HG02763 (cell line): ENCODE data around the gene CACNA2D3.

Experiments used
- ATAC-seq: cut with Tn5 transposase; IDR thresholded peaks from one replicate; pipeline ENCODE4 v1.9.1; 2021; ENCODE audit warnings: mild to moderate bottlenecking, moderate library complexity; ENCODE audit not compliant: unreplicated experiment

Gene CACNA2D3

GRCh38 chr3:54262946-54263345 is 140.6 kb downstream of the CACNA2D3 start:
- no peak for ATAC-seq

GRCh38 chr3:54264050-54264449 is 141.7 kb downstream of the CACNA2D3 start:
- no peak for ATAC-seq

GRCh38 chr3:54270816-54271526 is 148.6 kb downstream of the CACNA2D3 start:
- no peak for ATAC-seq

- ATAC-seq, result no peak
These were observed 151.4 kb downstream of the CACNA2D3 start for GRCh38 chr3:54273791-54274190.

GRCh38 chr3:54274607-54275006 is 152.3 kb downstream of the CACNA2D3 start:
- ATAC-seq, result no peak

GRCh38 chr3:54279005-54279583 is 156.7 kb downstream of the CACNA2D3 start:
- no peak for ATAC-seq

GRCh38 chr3:54283470-54283869 is 161.1 kb downstream of the CACNA2D3 start:
- ATAC-seq, result no peak

GRCh38 chr3:54294214-54294613 is 171.9 kb downstream of the CACNA2D3 start:
- ATAC-seq, result no peak

- no peak for ATAC-seq
These were observed 174.2 kb downstream of the CACNA2D3 start for GRCh38 chr3:54296531-54296930.

- no peak for ATAC-seq
These were observed 177.0 kb downstream of the CACNA2D3 start for GRCh38 chr3:54299169-54299935.

- ATAC-seq, result no peak
These were observed 181.4 kb downstream of the CACNA2D3 start for GRCh38 chr3:54303517-54304375.

GRCh38 chr3:54304877-54305276 is 182.5 kb downstream of the CACNA2D3 start:
- no peak for ATAC-seq

- no peak for ATAC-seq
These were observed 183.2 kb downstream of the CACNA2D3 start for GRCh38 chr3:54305409-54306099.

- ATAC-seq, result no peak
These were observed 185.3 kb downstream of the CACNA2D3 start for GRCh38 chr3:54307566-54308180.

GRCh38 chr3:54309601-54310000 is 187.2 kb downstream of the CACNA2D3 start:
- no peak for ATAC-seq

GRCh38 chr3:54311211-54311747 is 188.9 kb downstream of the CACNA2D3 start:
- ATAC-seq, result no peak

- no peak for ATAC-seq
These were observed 190.0 kb downstream of the CACNA2D3 start for GRCh38 chr3:54312156-54312899.

- ATAC-seq, result no peak
These were observed 191.1 kb downstream of the CACNA2D3 start for GRCh38 chr3:54313418-54313817.

- no peak for ATAC-seq
These were observed 199.2 kb downstream of the CACNA2D3 start for GRCh38 chr3:54321520-54321919.
